HepG2 (cell line): Measurements from ENCODE around the gene IVD.

ENCODE experiments used
- HOXA7 ChIP-seq: sonication (generic); formaldehyde crosslinking; IDR thresholded peaks from 2 replicates; pipeline ENCODE4 v1.8.1; 2022; ENCODE audit warnings: mild to moderate bottlenecking, missing genetic modification reagents, moderate library complexity
- SNAPC5 ChIP-seq: sonication (generic); formaldehyde crosslinking; IDR thresholded peaks from 2 replicates; pipeline ENCODE4 v1.8.1; 2023; ENCODE audit warnings: mild to moderate bottlenecking, missing genetic modification reagents, borderline replicate concordance
- ZNF792 ChIP-seq: IDR thresholded peaks from 2 replicates; pipeline ENCODE4 v1.6.1; 2016
- TF ChIP-seq, protein P1 (sequence below): IDR thresholded peaks from 2 replicates; pipeline ENCODE4 v1.6.1; 2016; ENCODE audit warnings: low read depth
- TF ChIP-seq, protein P2 (sequence below): sonication (generic); formaldehyde crosslinking; IDR thresholded peaks from 2 replicates; pipeline ENCODE4 v1.5.0; 2020; ENCODE audit warnings: mild to moderate bottlenecking, missing genetic modification reagents, moderate library complexity
- TF ChIP-seq, protein P3 (sequence below): sonication (generic); formaldehyde crosslinking; IDR thresholded peaks from 2 replicates; pipeline ENCODE4 v1.8.0; 2022; ENCODE audit warnings: missing genetic modification reagents, low read depth, mild to moderate bottlenecking, borderline replicate concordance

- TF ChIP-seq, protein P1, sequence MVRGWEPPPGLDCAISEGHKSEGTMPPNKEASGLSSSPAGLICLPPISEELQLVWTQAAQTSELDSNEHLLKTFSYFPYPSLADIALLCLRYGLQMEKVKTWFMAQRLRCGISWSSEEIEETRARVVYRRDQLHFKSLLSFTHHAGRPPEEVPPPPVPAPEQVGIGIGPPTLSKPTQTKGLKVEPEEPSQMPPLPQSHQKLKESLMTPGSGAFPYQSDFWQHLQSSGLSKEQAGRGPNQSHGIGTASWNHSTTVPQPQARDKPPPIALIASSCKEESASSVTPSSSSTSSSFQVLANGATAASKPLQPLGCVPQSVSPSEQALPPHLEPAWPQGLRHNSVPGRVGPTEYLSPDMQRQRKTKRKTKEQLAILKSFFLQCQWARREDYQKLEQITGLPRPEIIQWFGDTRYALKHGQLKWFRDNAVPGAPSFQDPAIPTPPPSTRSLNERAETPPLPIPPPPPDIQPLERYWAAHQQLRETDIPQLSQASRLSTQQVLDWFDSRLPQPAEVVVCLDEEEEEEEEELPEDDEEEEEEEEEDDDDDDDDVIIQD, result no peak
- TF ChIP-seq SNAPC5 (CRISPR knock-in tag) (no peak), ZNF792 (CRISPR knock-in tag) (no peak), HOXA7 (CRISPR knock-in tag) (no peak)
- TF ChIP-seq, protein P2, sequence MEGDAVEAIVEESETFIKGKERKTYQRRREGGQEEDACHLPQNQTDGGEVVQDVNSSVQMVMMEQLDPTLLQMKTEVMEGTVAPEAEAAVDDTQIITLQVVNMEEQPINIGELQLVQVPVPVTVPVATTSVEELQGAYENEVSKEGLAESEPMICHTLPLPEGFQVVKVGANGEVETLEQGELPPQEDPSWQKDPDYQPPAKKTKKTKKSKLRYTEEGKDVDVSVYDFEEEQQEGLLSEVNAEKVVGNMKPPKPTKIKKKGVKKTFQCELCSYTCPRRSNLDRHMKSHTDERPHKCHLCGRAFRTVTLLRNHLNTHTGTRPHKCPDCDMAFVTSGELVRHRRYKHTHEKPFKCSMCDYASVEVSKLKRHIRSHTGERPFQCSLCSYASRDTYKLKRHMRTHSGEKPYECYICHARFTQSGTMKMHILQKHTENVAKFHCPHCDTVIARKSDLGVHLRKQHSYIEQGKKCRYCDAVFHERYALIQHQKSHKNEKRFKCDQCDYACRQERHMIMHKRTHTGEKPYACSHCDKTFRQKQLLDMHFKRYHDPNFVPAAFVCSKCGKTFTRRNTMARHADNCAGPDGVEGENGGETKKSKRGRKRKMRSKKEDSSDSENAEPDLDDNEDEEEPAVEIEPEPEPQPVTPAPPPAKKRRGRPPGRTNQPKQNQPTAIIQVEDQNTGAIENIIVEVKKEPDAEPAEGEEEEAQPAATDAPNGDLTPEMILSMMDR (CRISPR knock-in tag), result no peak
- TF ChIP-seq, protein P3, sequence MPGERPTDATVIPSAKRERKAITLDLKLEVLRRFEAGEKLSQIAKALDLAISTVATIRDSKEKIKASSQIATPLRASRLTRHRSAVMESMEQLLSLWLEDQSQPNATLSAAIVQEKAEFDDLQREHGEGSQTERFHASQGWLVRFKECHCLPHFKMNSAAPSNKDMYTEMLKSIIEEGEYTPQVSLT (CRISPR knock-in tag), result no peak
These were observed 39.9 kb downstream of the IVD start for GRCh38 chr15:40445421-40445922.
